GM23248 (cell line): Measurements from ENCODE around the gene TTK.

Experiments
- EZH2 ChIP-seq: fragments of 200-600 bp; sonication (generic); IDR thresholded peaks from 2 replicates; pipeline ENCODE4 v1.6.1; 2018; ENCODE audit warnings: antibody characterized with exemption, mild to moderate bottlenecking; ENCODE audit not compliant: insufficient read depth, poor library complexity, severe bottlenecking
- EZH2phosphoT487 ChIP-seq: fragments of 200-600 bp; sonication (generic); IDR thresholded peaks from 2 replicates; pipeline ENCODE4 v1.6.1; 2018; ENCODE audit warnings: antibody characterized with exemption, moderate library complexity, mild to moderate bottlenecking, low read depth; ENCODE audit not compliant: insufficient read depth

- TF ChIP-seq EZH2 (no peak), EZH2phosphoT487 (no peak)
Measured at GRCh38 chr6:79971193-79971592, 33.3 kb upstream of the TTK start.
